GM18507 (cell line): ENCODE data around the gene FXR2.
A peak's percentile ranks its signal among the peaks of the same experiment; 100 is the strongest.

Source experiments
- DNase-seq: peaks from one replicate; pipeline ENCODE4 v3.0.0; 2011; ENCODE audit warnings: low read depth; ENCODE audit not compliant: insufficient read length; ENCODE audit errors: extremely low spot score
- FAIRE-seq: peaks from 2 replicates; lab custom pipeline; 2011; peaks lifted over from hg19 to GRCh38; lab: Jason Lieb, UNC

FXR2 gene

GRCh38 chr17:7557775-7558543 lies 56.7 kb downstream of the FXR2 start:
- DNase-seq = no peak
- peak; percentile 95 for FAIRE-seq

- DNase-seq (no peak), FAIRE-seq (no peak)
These were observed 57.4 kb downstream of the FXR2 start for GRCh38 chr17:7557147-7557764.

GRCh38 chr17:7556627-7557026 lies 58.1 kb downstream of the FXR2 start:
- no peak for DNase-seq
- FAIRE-seq = no peak

- DNase-seq (no peak), FAIRE-seq (no peak)
These were observed 59.3 kb downstream of the FXR2 start for GRCh38 chr17:7555320-7555948.

- FAIRE-seq = peak; percentile 56
- no peak for DNase-seq
These were observed 61.3 kb downstream of the FXR2 start for GRCh38 chr17:7553356-7553755.

- peak; percentile 57 for DNase-seq
- peak; percentile 97 for FAIRE-seq
These were observed 62.1 kb downstream of the FXR2 start for GRCh38 chr17:7552621-7553051.

- FAIRE-seq = no peak
- DNase-seq = no peak
These were observed 63.3 kb downstream of the FXR2 start for GRCh38 chr17:7551396-7551795.

GRCh38 chr17:7550344-7550743 lies 64.4 kb downstream of the FXR2 start:
- no peak for FAIRE-seq
- no peak for DNase-seq

- DNase-seq (no peak), FAIRE-seq (peak; percentile 41)
These were observed 65.2 kb downstream of the FXR2 start for GRCh38 chr17:7549401-7550055.

- no peak for DNase-seq
- FAIRE-seq = no peak
These were observed 65.9 kb downstream of the FXR2 start, which contains the start of gene TNFSF12 for GRCh38 chr17:7548585-7549400. TSS of gene TNFSF12 (plus strand) at chr17:7549058. CDS start at chr17:7549154, 96 bp downstream.

- no peak for DNase-seq
- FAIRE-seq = no peak
These were observed 69.8 kb downstream of the FXR2 start for GRCh38 chr17:7544911-7545310.
